NCI-H82 (cell line): ENCODE results near the gene MAGI2.

Experiments
- DNase-seq: peaks from one replicate; lab custom pipeline; 2025; lab: John Stamatoyannopoulos, UW

MAGI2 gene

GRCh38 chr7:79453558-79454360 lies at the start of gene MAGI2:
MAGI2 (minus strand) TSS chr7:79453667; CDS start chr7:79453320, 347 bp downstream.
- peak; percentile 77 for DNase-seq

GRCh38 chr7:79502151-79502550 lies 48.7 kb upstream of the MAGI2 start:
- no peak for DNase-seq

- no peak for DNase-seq
Measured at GRCh38 chr7:79500759-79501158, 47.3 kb upstream of the MAGI2 start.

GRCh38 chr7:79497728-79498127 lies 44.3 kb upstream of the MAGI2 start:
- no peak for DNase-seq

GRCh38 chr7:79495544-79496272 lies 42.2 kb upstream of the MAGI2 start:
- DNase-seq = no peak

- no peak for DNase-seq
Measured at GRCh38 chr7:79494046-79494445, 40.6 kb upstream of the MAGI2 start.

GRCh38 chr7:79489371-79489770 lies 35.9 kb upstream of the MAGI2 start:
- DNase-seq = peak; percentile 3

GRCh38 chr7:79478386-79478785 lies 24.9 kb upstream of the MAGI2 start:
- DNase-seq = no peak

GRCh38 chr7:79475455-79475854 lies 22.0 kb upstream of the MAGI2 start:
- no peak for DNase-seq

- DNase-seq = no peak
Measured at GRCh38 chr7:79471699-79472098, 18.2 kb upstream of the MAGI2 start.

GRCh38 chr7:79471283-79471682 lies 17.8 kb upstream of the MAGI2 start:
- no peak for DNase-seq

GRCh38 chr7:79465551-79465950 lies 12.1 kb upstream of the MAGI2 start:
- no peak for DNase-seq

- DNase-seq = no peak
Measured at GRCh38 chr7:79464051-79464450, 10.6 kb upstream of the MAGI2 start.

GRCh38 chr7:79462390-79462789 lies 8.9 kb upstream of the MAGI2 start:
- no peak for DNase-seq

GRCh38 chr7:79461660-79462059 lies 8.2 kb upstream of the MAGI2 start:
- no peak for DNase-seq

- no peak for DNase-seq
Measured at GRCh38 chr7:79459381-79459780, 5.9 kb upstream of the MAGI2 start.

GRCh38 chr7:79458796-79459195 lies 5.3 kb upstream of the MAGI2 start:
- DNase-seq = no peak

GRCh38 chr7:79455173-79455790 lies 1.8 kb upstream of the MAGI2 start:
- no peak for DNase-seq

- peak; percentile 53 for DNase-seq
Measured at GRCh38 chr7:79454361-79454960, 994 bp upstream of the MAGI2 start.

GRCh38 chr7:79453266-79453557 lies 255 bp downstream of the MAGI2 start:
- DNase-seq = no peak

GRCh38 chr7:79452495-79453265 lies 787 bp downstream of the MAGI2 start:
- DNase-seq = peak; percentile 61

- DNase-seq = peak; percentile 90
Measured at GRCh38 chr7:79452032-79452494, 1.4 kb downstream of the MAGI2 start.
